Activated CD4-positive, alpha-beta memory T cell treated with anti-CD3 and anti-CD28 coated beads, Interleukin-2, amount 10 ng/mL, durations not matched to agents 7 days and 5 days (primary cell): ENCODE measurements around the gene RDH16. TPM values are rescaled to one million over a fixed set of nuclear protein-coding genes. Genes with fewer than 3 reads are reported as not detected.
"Not testable (repeated sequence)": the region's sequence is repeated elsewhere in the genome, so short reads cannot be mapped to it uniquely, and the experiment has no call there.

Source experiments
- CTCF ChIA-PET: fragments of 350-600 bp; sonication (Branson Sonifier 250); formaldehyde crosslinking; loops from one replicate; lab custom pipeline; 2021; ENCODE audit warnings: antibody characterized with exemption, inconsistent platforms; lab: Charles Lee
- POLR2A ChIA-PET: fragments of 350-600 bp; sonication (Branson Sonifier 250); formaldehyde crosslinking; loops from one replicate; lab custom pipeline; 2021; ENCODE audit warnings: antibody characterized with exemption; lab: Charles Lee
- DNase-seq: peaks from one replicate; pipeline ENCODE4 v3.0.0-alpha.2; 2020
- H3K27ac Mint-ChIP-seq: one replicate; pipeline ENCODE4 v1.8.0; 2021; ENCODE audit warnings: mild to moderate bottlenecking, mixed read lengths
- H3K27me3 Mint-ChIP-seq: one replicate; pipeline ENCODE4 v1.8.0; 2021; ENCODE audit warnings: mixed read lengths
- H3K36me3 Mint-ChIP-seq: one replicate; pipeline ENCODE4 v1.8.0; 2021; ENCODE audit warnings: low read depth, mixed read lengths
- H3K4me1 Mint-ChIP-seq: one replicate; pipeline ENCODE4 v1.8.0; 2021; ENCODE audit warnings: mixed read lengths
- H3K4me3 Mint-ChIP-seq: one replicate; pipeline ENCODE4 v1.8.0; 2021; ENCODE audit warnings: mild to moderate bottlenecking, mixed read lengths
- H3K9me3 Mint-ChIP-seq: one replicate; pipeline ENCODE4 v1.8.0; 2021; ENCODE audit warnings: mixed read lengths
- total RNA-seq, 2 experiments: library from RNA; stranded (reverse); gene quantifications; one replicate each; pipeline ENCODE4 v1.2.3, GENCODE V29; 2021

Gene RDH16
- total RNA-seq, 2 experiments from 2014 or later: 0.28 to 0.53 TPM

DNA sequence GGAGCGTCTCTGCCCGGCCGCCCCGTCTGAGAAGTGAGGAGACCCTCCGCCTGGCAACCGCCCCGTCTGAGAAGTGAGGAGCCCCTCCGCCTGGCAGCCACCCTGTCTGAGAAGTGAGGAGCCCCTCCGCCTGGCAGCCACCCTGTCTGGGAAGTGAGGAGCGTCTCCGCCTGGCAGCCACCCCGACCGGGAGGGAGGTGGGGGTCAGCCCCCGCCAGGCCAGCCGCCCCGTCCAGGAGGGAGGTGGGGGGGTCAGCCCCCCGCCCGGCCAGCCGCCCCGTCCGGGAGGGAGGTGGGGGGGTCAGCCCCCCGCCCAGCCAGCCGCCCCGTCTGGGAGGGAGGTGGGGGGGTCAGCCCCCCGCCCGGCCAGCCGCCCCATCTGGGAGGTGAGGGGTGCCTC lies 6.1 kb upstream of the RDH16 start:
- H3K36me3 Mint-ChIP-seq, H3K4me1 Mint-ChIP-seq, POLR2A ChIA-PET, H3K27ac Mint-ChIP-seq, H3K9me3 Mint-ChIP-seq, H3K4me3 Mint-ChIP-seq, CTCF ChIA-PET, DNase-seq: not testable (repeated sequence)
- H3K27me3 Mint-ChIP-seq: peaks cover 11% of the 10 kb centered on the region

- CTCF ChIA-PET, H3K9me3 Mint-ChIP-seq, H3K36me3 Mint-ChIP-seq, H3K4me1 Mint-ChIP-seq, H3K4me3 Mint-ChIP-seq, DNase-seq, POLR2A ChIA-PET, H3K27ac Mint-ChIP-seq: not testable (repeated sequence)
- peaks cover 11% of the 10 kb centered on the region for H3K27me3 Mint-ChIP-seq
Measured at GRCh38 chr12:56962247-56962646, 4.8 kb upstream of the RDH16 start.

DNA sequence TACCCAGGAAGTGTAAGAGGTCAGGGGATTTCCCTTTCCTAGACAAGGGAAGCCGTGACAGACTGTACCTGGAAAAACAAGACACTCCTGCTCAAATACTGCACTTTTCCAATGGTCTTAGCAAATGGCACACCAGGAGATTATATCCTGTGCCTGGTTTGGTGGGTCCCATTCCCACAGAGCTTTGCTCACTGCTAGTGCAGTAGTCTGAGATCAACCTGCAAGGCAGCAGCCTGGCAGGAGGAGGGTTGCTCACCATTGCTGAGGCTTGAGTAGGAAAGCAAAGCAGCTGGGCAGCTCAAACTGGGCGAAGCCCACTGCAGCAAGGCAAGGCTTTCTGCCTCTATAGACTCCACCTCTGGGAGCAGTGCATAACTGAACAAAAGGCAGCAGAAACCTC lies 1.0 kb upstream of the RDH16 start:
- Mint-ChIP-seq H3K4me3 (no peak overlapping the region), H3K36me3 (peaks cover 6% of the 10 kb centered on the region), H3K27ac (no peak overlapping the region), H3K27me3 (peaks cover 11% of the 10 kb centered on the region), H3K4me1 (no peaks in the 10 kb centered on the region), H3K9me3 (peaks cover 5% of the 10 kb centered on the region)
- POLR2A ChIA-PET: no interaction called here
- CTCF ChIA-PET: no interaction called here
- DNase-seq: no peak

DNA sequence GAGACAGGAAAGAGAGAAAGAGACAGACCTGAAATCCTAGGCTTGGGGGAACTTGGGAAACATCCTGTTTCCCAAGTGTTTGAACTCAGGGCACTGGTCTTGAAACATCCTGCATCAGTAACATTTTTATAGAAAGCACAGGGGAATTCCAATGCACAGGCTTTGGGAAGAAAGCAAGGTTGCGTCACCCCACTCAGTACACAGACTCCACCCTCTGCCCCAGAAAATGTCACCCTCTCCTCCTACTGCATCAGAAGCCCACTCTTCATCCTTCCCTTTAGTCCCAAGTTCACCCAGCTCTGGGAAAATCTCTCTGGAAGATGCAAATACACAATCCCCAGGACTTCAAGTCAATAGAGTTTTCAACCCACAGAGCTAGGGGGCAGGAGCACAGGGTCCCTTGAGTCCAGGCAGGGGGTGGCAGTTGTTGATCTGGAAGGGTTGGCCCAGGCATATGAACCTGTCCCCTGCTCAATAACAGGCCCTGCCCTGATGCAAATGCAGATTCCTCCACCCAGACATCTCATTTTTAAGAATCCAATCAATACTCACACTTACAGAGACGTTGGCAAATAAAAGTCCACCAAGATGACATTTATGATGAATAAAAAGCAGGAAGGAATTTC lies 1.7 kb downstream of the RDH16 start:
- H3K27me3 Mint-ChIP-seq: peaks cover 6% of the 10 kb centered on the region
- no peak overlapping the region for H3K4me3 Mint-ChIP-seq
- DNase-seq: no peak
- peaks cover 5% of the 10 kb centered on the region for H3K9me3 Mint-ChIP-seq
- H3K27ac Mint-ChIP-seq: no peak overlapping the region
- no peaks in the 10 kb centered on the region for H3K4me1 Mint-ChIP-seq
- ChIA-PET CTCF (interaction anchor here (0.6 kb wide), 1 partner anchor 383 kb away, joined by 4 read pairs; no protein-coding TSS in a partner anchor), POLR2A (no interaction called here)
- no peaks in the 10 kb centered on the region for H3K36me3 Mint-ChIP-seq

- Mint-ChIP-seq H3K9me3 (peaks cover 5% of the 10 kb centered on the region), H3K4me1 (no peaks in the 10 kb centered on the region), H3K4me3 (no peak overlapping the region), H3K27ac (no peak overlapping the region), H3K36me3 (no peaks in the 10 kb centered on the region), H3K27me3 (peaks cover 4% of the 10 kb centered on the region)
- POLR2A ChIA-PET: no interaction called here
- CTCF ChIA-PET: no interaction called here
- no peak for DNase-seq
Measured at GRCh38 chr12:56954958-56955355, 2.5 kb downstream of the RDH16 start.

DNA sequence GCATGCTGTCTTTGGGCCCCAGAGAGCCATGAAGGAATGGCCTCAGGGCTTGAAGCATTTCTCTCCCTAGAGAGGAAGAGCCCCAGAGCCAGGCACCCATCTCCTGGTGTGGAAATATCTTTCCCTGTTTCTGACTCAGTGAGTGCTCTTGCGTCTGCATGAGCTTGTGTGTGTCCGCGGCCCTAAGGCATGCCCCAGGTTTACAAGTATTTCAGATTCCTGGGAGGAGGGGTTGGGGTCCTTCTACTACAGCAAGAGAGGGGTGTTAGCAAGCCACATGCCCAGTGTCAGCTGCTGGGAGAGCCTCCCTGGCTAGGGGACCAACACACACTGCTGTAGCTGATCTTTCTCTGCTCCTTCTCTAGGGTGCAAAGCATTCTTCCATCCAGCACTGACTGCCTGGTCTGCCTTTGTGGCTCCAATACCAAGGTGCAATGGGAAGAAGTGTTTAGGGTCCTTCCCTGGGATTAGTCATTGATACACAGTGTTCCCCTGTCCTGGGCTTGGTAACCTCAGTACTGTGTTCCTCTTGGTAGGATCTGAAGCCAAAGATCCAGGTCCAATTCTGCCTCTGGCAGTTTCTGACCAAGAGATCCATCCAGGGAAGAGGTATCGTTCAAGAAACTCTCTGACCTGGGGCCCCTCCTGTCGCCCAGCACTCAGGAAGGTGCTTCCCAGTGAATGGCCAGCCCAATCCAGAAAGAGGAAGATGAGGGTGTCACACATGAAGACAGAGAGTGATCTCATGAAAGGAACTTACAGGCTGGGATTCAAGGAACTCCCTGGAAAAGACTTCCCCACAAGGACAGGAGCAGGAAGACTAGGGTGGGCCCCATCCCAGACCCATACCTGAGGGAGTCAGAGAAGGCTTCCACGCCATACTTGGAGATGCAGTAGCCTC lies 3.1 kb downstream of the RDH16 start:
- POLR2A ChIA-PET: no interaction called here
- H3K27me3 Mint-ChIP-seq: peaks cover 1% of the 10 kb centered on the region
- H3K4me3 Mint-ChIP-seq: no peak overlapping the region
- H3K9me3 Mint-ChIP-seq: peaks cover 5% of the 10 kb centered on the region
- H3K36me3 Mint-ChIP-seq: no peaks in the 10 kb centered on the region
- DNase-seq: no peak
- CTCF ChIA-PET: no interaction called here
- no peaks in the 10 kb centered on the region for H3K4me1 Mint-ChIP-seq
- H3K27ac Mint-ChIP-seq: no peak overlapping the region

DNA sequence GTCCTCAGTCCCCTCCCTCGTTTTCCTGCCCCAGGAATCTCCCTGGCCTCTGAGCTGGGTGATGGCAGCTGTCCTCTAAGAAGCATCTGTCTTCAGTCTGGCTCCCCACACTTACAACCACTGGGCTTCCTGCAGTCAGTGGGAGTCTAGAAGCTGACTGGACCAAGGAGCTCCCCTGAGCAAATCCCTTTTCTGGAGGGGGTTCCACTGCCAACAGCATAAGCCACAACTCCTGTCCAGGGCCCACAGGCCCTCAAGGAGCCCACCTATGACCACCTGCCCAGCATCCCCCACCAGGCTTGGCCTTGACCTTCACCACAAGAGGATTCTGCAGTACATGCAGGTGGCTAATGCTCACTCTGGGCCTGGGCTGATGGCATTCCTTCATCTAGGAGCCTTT lies 4.1 kb downstream of the RDH16 start:
- peaks cover 5% of the 10 kb centered on the region for H3K9me3 Mint-ChIP-seq
- ChIA-PET CTCF (no interaction called here), POLR2A (no interaction called here)
- H3K27ac Mint-ChIP-seq: no peak overlapping the region
- DNase-seq: no peak
- H3K27me3 Mint-ChIP-seq: no peaks in the 10 kb centered on the region
- no peak overlapping the region for H3K4me3 Mint-ChIP-seq
- no peaks in the 10 kb centered on the region for H3K4me1 Mint-ChIP-seq
- H3K36me3 Mint-ChIP-seq: no peaks in the 10 kb centered on the region

- Mint-ChIP-seq H3K27me3 (peaks cover 3% of the 10 kb centered on the region), H3K27ac (no peak overlapping the region), H3K4me3 (no peak overlapping the region), H3K36me3 (no peaks in the 10 kb centered on the region), H3K9me3 (no peaks in the 10 kb centered on the region), H3K4me1 (no peaks in the 10 kb centered on the region)
- ChIA-PET POLR2A (no interaction called here), CTCF (no interaction called here)
- DNase-seq: no peak
Measured at GRCh38 chr12:56951582-56952339, 5.6 kb downstream of the RDH16 start.

DNA sequence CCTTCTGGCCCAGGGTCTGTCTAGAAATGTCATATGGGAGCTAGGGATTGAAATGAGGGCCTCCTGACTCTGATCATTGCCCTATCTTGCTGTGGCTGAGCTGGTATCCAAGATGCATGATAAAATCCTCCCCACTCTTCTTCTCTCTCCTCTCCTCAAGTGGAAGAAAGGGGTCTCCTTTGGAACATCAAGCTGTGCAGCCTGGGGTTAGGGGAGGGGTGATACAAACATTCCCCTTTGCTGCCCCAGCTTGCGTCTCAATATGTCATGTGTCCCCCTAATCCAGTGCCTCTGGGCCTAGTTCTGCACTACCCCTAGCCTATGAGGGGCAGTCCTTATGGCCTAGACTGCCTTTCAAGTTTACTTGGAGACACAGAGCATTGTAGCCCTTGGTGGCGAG lies 8.5 kb downstream of the RDH16 start:
- Mint-ChIP-seq H3K4me3 (no peak overlapping the region), H3K36me3 (no peaks in the 10 kb centered on the region), H3K27me3 (peaks cover 21% of the 10 kb centered on the region), H3K4me1 (no peaks in the 10 kb centered on the region), H3K27ac (no peak overlapping the region), H3K9me3 (no peaks in the 10 kb centered on the region)
- no peak for DNase-seq
- ChIA-PET POLR2A (no interaction called here), CTCF (no interaction called here)

DNA sequence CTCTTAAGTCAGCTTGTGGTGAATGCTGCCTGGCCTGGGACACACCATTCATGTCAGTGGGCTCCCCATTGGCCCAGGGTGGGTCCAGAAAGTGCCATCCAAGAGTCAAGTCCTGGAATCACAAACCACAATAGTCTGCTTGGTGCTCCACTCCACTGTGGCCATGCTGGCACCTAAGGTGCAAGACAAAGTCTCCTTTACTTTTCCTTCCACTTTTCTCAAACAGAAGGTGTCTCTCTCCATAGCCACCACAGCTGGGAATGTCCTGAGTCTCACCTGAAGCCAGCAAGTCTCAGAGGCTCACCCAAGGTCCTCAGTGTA lies 9.0 kb downstream of the RDH16 start:
- Mint-ChIP-seq H3K27ac (no peak overlapping the region), H3K9me3 (no peaks in the 10 kb centered on the region), H3K4me1 (no peaks in the 10 kb centered on the region), H3K36me3 (no peaks in the 10 kb centered on the region), H3K4me3 (no peak overlapping the region), H3K27me3 (peaks cover 23% of the 10 kb centered on the region)
- ChIA-PET CTCF (interaction anchor here (1.6 kb wide), 1 partner anchor 40 kb away, joined by 5 read pairs; no protein-coding TSS in a partner anchor), POLR2A (no interaction called here)
- DNase-seq: no peak

GRCh38 chr12:56947633-56948456 lies 9.6 kb downstream of the RDH16 start:
- no peak overlapping the region for H3K4me3 Mint-ChIP-seq
- no peaks in the 10 kb centered on the region for H3K4me1 Mint-ChIP-seq
- ChIA-PET CTCF (interaction anchor here (1.6 kb wide), 1 partner anchor 41 kb away, joined by 5 read pairs; no protein-coding TSS in a partner anchor), POLR2A (no interaction called here)
- no peak overlapping the region for H3K27ac Mint-ChIP-seq
- DNase-seq: no peak
- no peaks in the 10 kb centered on the region for H3K36me3 Mint-ChIP-seq
- no peaks in the 10 kb centered on the region for H3K9me3 Mint-ChIP-seq
- peaks cover 28% of the 10 kb centered on the region for H3K27me3 Mint-ChIP-seq

- H3K4me1 Mint-ChIP-seq: peaks cover 9% of the 10 kb centered on the region
- no peaks in the 10 kb centered on the region for H3K9me3 Mint-ChIP-seq
- ChIA-PET POLR2A (no interaction called here), CTCF (no interaction called here)
- H3K36me3 Mint-ChIP-seq: no peaks in the 10 kb centered on the region
- no peak overlapping the region for H3K4me3 Mint-ChIP-seq
- H3K27me3 Mint-ChIP-seq: peaks cover 35% of the 10 kb centered on the region
- DNase-seq: no peak
- no peak overlapping the region for H3K27ac Mint-ChIP-seq
Measured at GRCh38 chr12:56943878-56944277, 13.5 kb downstream of the RDH16 start.
